Neural cell (in vitro differentiated cells): ENCODE measurements around the gene GALNT12.

Source experiments
- EP300 ChIP-seq: fragments of 450-650 bp; conservative IDR thresholded peaks from 2 replicates; pipeline ENCODE4 v1.6.1; 2014; ENCODE audit warnings: antibody characterized with exemption, mild to moderate bottlenecking, moderate library complexity; ENCODE audit not compliant: poor library complexity, severe bottlenecking
- POLR2AphosphoS5 ChIP-seq: IDR thresholded peaks from 2 replicates; pipeline ENCODE4 v1.6.1; 2012
- TF ChIP-seq, protein P1 (sequence below): fragments of 450-650 bp; IDR thresholded peaks from 2 replicates; pipeline ENCODE4 v1.5.1; 2014; ENCODE audit warnings: antibody characterized with exemption, mild to moderate bottlenecking, moderate library complexity; ENCODE audit not compliant: poor library complexity, severe bottlenecking
- TF ChIP-seq, protein P2 (sequence below): IDR thresholded peaks from 2 replicates; pipeline ENCODE4 v1.6.1; 2012; ENCODE audit warnings: borderline replicate concordance

DNA sequence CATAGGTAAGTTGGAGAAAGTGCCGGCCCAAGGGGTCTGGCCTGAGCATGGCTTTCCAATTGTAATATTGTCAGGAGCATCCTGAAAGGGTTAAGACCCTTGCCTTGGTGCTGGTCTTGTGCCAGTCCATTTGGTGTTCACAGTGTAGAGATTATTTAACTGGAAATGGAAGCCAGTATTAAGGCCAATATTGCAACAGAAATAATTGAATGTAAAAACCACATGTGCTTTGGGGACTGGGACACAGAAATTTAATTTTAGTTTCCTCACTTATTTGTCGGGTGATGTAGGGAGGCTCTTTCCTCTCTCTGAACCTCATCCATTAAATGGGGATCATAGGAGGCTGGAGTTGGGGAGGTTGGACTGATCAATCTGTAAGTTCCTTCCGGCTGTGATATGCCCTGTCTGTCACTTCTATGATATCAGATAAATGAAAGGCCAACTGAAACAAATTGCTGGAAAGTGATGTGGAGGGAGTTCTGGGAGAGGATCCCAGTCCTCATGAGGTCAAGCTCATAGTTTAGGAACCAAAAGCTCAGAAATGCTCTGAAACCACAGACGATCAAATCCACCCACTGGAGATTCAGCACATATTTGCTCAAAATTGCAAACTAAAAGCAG lies 81.4 kb downstream of the GALNT12 start:
- no peak for TF ChIP-seq EP300
- TF ChIP-seq, protein P1, sequence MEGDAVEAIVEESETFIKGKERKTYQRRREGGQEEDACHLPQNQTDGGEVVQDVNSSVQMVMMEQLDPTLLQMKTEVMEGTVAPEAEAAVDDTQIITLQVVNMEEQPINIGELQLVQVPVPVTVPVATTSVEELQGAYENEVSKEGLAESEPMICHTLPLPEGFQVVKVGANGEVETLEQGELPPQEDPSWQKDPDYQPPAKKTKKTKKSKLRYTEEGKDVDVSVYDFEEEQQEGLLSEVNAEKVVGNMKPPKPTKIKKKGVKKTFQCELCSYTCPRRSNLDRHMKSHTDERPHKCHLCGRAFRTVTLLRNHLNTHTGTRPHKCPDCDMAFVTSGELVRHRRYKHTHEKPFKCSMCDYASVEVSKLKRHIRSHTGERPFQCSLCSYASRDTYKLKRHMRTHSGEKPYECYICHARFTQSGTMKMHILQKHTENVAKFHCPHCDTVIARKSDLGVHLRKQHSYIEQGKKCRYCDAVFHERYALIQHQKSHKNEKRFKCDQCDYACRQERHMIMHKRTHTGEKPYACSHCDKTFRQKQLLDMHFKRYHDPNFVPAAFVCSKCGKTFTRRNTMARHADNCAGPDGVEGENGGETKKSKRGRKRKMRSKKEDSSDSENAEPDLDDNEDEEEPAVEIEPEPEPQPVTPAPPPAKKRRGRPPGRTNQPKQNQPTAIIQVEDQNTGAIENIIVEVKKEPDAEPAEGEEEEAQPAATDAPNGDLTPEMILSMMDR: no peak
- TF ChIP-seq, protein P2, sequence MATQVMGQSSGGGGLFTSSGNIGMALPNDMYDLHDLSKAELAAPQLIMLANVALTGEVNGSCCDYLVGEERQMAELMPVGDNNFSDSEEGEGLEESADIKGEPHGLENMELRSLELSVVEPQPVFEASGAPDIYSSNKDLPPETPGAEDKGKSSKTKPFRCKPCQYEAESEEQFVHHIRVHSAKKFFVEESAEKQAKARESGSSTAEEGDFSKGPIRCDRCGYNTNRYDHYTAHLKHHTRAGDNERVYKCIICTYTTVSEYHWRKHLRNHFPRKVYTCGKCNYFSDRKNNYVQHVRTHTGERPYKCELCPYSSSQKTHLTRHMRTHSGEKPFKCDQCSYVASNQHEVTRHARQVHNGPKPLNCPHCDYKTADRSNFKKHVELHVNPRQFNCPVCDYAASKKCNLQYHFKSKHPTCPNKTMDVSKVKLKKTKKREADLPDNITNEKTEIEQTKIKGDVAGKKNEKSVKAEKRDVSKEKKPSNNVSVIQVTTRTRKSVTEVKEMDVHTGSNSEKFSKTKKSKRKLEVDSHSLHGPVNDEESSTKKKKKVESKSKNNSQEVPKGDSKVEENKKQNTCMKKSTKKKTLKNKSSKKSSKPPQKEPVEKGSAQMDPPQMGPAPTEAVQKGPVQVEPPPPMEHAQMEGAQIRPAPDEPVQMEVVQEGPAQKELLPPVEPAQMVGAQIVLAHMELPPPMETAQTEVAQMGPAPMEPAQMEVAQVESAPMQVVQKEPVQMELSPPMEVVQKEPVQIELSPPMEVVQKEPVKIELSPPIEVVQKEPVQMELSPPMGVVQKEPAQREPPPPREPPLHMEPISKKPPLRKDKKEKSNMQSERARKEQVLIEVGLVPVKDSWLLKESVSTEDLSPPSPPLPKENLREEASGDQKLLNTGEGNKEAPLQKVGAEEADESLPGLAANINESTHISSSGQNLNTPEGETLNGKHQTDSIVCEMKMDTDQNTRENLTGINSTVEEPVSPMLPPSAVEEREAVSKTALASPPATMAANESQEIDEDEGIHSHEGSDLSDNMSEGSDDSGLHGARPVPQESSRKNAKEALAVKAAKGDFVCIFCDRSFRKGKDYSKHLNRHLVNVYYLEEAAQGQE: no peak
- no peak for TF ChIP-seq POLR2AphosphoS5
